Panc1 (cell line): ENCODE results near the gene TIMM44. TPM values are rescaled to one million over a fixed set of nuclear protein-coding genes. Genes with fewer than 3 reads are reported as not detected.

ENCODE experiments used
- ATAC-seq: fragments of 200-7000 bp; cut with Tn5 transposase; 2 replicates; pipeline ENCODE4 v1.9.1; 2020; ENCODE audit warnings: mild to moderate bottlenecking, moderate library complexity
- BruUV-seq: library from RNA; stranded (reverse); fragments of 400-500 nt; replicated peaks from 2 replicates; lab custom pipeline; 2021; lab: Mats Ljungman, UMichigan
- CTCF ChIA-PET: fragments of 300-600 bp; sonication (Branson Sonifier 250); formaldehyde crosslinking; loops from one replicate; lab custom pipeline; 2022; ENCODE audit warnings: antibody characterized with exemption; lab: Charles Lee
- POLR2A ChIA-PET: fragments of 300-600 bp; sonication (Branson Sonifier 250); formaldehyde crosslinking; loops from one replicate; lab custom pipeline; 2022; ENCODE audit warnings: antibody characterized with exemption; lab: Charles Lee
- DNase-seq: peaks from one replicate; pipeline ENCODE4 v3.0.0-alpha.2; 2010; ENCODE audit warnings: low read depth, low spot score
- H3K27ac ChIP-seq: 2 replicates; pipeline ENCODE4 v1.5.1; 2011; ENCODE audit warnings: mild to moderate bottlenecking, low read length, inconsistent platforms
- H3K27me3 ChIP-seq: fragments of 200-500 bp; sonication (Bioruptor generic); 2 replicates; pipeline ENCODE4 v1.6.0; 2014; ENCODE audit warnings: low read length, inconsistent platforms; ENCODE audit not compliant: control insufficient read depth, insufficient read depth
- H3K36me3 ChIP-seq: fragments of 200-500 bp; sonication (Bioruptor generic); 2 replicates; pipeline ENCODE4 v1.5.1; 2014; ENCODE audit warnings: inconsistent platforms, mild to moderate bottlenecking, low read length, moderate library complexity; ENCODE audit not compliant: control insufficient read depth, insufficient read depth
- H3K4me1 ChIP-seq: 2 replicates; pipeline ENCODE4 v1.5.1; 2011; ENCODE audit warnings: inconsistent platforms, mild to moderate bottlenecking, low read length, moderate library complexity; ENCODE audit not compliant: control insufficient read depth, insufficient read depth
- H3K4me3 ChIP-seq, 2 experiments: 2 replicates each; pipeline ENCODE4 v1.5.1; 2011 to 2012; ENCODE audit warnings: low read depth in 2 of 2, low read length in 2 of 2, mild to moderate bottlenecking in 2 of 2, inconsistent platforms in 1 of 2, moderate library complexity in 1 of 2
- H3K9me3 ChIP-seq: fragments of 200-500 bp; sonication (Bioruptor generic); 2 replicates; pipeline ENCODE4 v1.5.1; 2014; ENCODE audit warnings: low read depth, mild to moderate bottlenecking, inconsistent platforms, low read length, moderate library complexity; ENCODE audit not compliant: control insufficient read depth, insufficient read depth
- CTCF ChIP-seq: fragments of 450-650 bp; IDR thresholded peaks from 2 replicates; pipeline ENCODE4 v1.5.1; 2017; ENCODE audit warnings: mild to moderate bottlenecking
- POLR2AphosphoS5 ChIP-seq: IDR thresholded peaks from 2 replicates; pipeline ENCODE4 v1.6.1; 2012; ENCODE audit warnings: mild to moderate bottlenecking, low read depth, low read length, moderate library complexity
- REST ChIP-seq, 2 experiments: IDR thresholded peaks; 2 replicates each; pipeline ENCODE4 v1.6.1; 2011 to 2012; ENCODE audit warnings: low read depth in 2 of 2, control low read depth in 1 of 2, low read length in 1 of 2, mild to moderate bottlenecking in 1 of 2, moderate library complexity in 1 of 2; ENCODE audit not compliant: insufficient read depth in 1 of 2
- SIN3A ChIP-seq: IDR thresholded peaks from 2 replicates; pipeline ENCODE4 v1.6.1; 2012; ENCODE audit warnings: low read depth, mild to moderate bottlenecking, low read length, moderate library complexity, borderline replicate concordance; ENCODE audit not compliant: insufficient read depth
- TCF7L2 ChIP-seq: IDR thresholded peaks from 2 replicates; pipeline ENCODE4 v1.6.1; 2011; ENCODE audit warnings: mild to moderate bottlenecking, low read depth, low read length, inconsistent platforms
- in situ Hi-C: cut with HindIII; loops from 2 replicates; pipeline ENCODE4 v1.10.0; 2016; ENCODE audit warnings: low sequenced_read_pairs, low pct_unique_long_range_greater_than_20kb
- intact Hi-C: fragments of 100-400 bp; cut with micrococcal nuclease; formaldehyde crosslinking; loops from one replicate; pipeline ENCODE4 v1.10.0; 2022; ENCODE audit not compliant: unreplicated experiment
- total RNA-seq: library from RNA; stranded (reverse); gene quantifications from one replicate; pipeline ENCODE4 v1.2.1, GENCODE V29; 2021; ENCODE audit not compliant: unreplicated experiment

Gene TIMM44
- total RNA-seq, 1 experiment from 2014 or later, result 105 TPM

- DNase-seq (no peak), ATAC-seq (no peak)
- Histone ChIP-seq H3K27ac (no peak overlapping the region), H3K9me3 (no peaks in the 10 kb centered on the region), H3K36me3 (0 out of 2 replicates have a peak, but pooled peaks cover 3% of the 10 kb centered on the region), H3K4me1 (no peaks in the 10 kb centered on the region), H3K4me3 (no peak overlapping the region), H3K27me3 (no peaks in the 10 kb centered on the region)
- POLR2A ChIA-PET, result no interaction called here
- intact Hi-C loops, result no loop called here
- CTCF ChIA-PET, result interaction anchor here (0.6 kb wide), 1 partner anchor 150 kb away, joined by 3 read pairs; no protein-coding TSS in a partner anchor
- no TSS peak for BruUV-seq
- TF ChIP-seq POLR2AphosphoS5, result no peak
- no peak for TF ChIP-seq TCF7L2
- no peak for TF ChIP-seq SIN3A
- TF ChIP-seq CTCF, result no peak
- TF ChIP-seq REST (IDR thresholded peaks at IDR 0.05; ENCODE audit: insufficient read depth in 1 of 2, low read depth in 2 of 2, low read length in 1 of 2), result no peak
- in situ Hi-C loops, result no loop called here
Measured at GRCh38 chr19:7965921-7966665, 22.6 kb upstream of the TIMM44 start.

- intact Hi-C loops, result no loop called here
- no TSS peak for BruUV-seq
- Histone ChIP-seq H3K4me3 (no peak overlapping the region), H3K36me3 (peaks cover 3% of the 10 kb centered on the region; the same call in 1 of the 2 replicates), H3K9me3 (no peaks in the 10 kb centered on the region), H3K4me1 (no peaks in the 10 kb centered on the region), H3K27me3 (no peaks in the 10 kb centered on the region), H3K27ac (no peak overlapping the region)
- in situ Hi-C loops, result no loop called here
- POLR2A ChIA-PET, result no interaction called here
- CTCF ChIA-PET, result no interaction called here
- no peak for DNase-seq
- ATAC-seq, result no peak
- no peak for TF ChIP-seq SIN3A
- TF ChIP-seq CTCF, result no peak
- TF ChIP-seq TCF7L2, result no peak
- no peak for TF ChIP-seq REST (IDR thresholded peaks at IDR 0.05; ENCODE audit: insufficient read depth in 1 of 2, low read depth in 2 of 2, low read length in 1 of 2)
- TF ChIP-seq POLR2AphosphoS5, result no peak
Measured at GRCh38 chr19:7965259-7965841, 21.9 kb upstream of the TIMM44 start.
